IMR-90 (cell line): ENCODE measurements around the gene NPAS3.

Experiments
- CTCF ChIP-seq: conservative IDR thresholded peaks from 2 replicates; pipeline ENCODE4 v1.5.1; 2012; ENCODE audit warnings: mild to moderate bottlenecking, low read depth, low read length, improper control_type of control experiment
- MAZ ChIP-seq: IDR thresholded peaks from 2 replicates; pipeline ENCODE4 v1.6.1; 2012; ENCODE audit warnings: low read depth, mild to moderate bottlenecking, low read length, improper control_type of control experiment, moderate library complexity, borderline replicate concordance
- POLR2A ChIP-seq: IDR thresholded peaks from 2 replicates; pipeline ENCODE4 v1.6.1; 2012; ENCODE audit warnings: mild to moderate bottlenecking, low read depth, low read length
- SMC3 ChIP-seq: fragments of 150-350 bp; IDR thresholded peaks from 2 replicates; pipeline ENCODE4 v1.6.1; 2016; ENCODE audit warnings: low read depth, mild to moderate bottlenecking, antibody characterized with exemption, low read length, moderate library complexity
- TF ChIP-seq, protein P1 (sequence below): fragments of 150-350 bp; IDR thresholded peaks from 2 replicates; pipeline ENCODE4 v1.6.1; 2017; ENCODE audit warnings: mild to moderate bottlenecking, antibody characterized with exemption, low read length, low read depth

GRCh38 chr14:33377596-33378390 is 439.1 kb downstream of the NPAS3 start:
- TF ChIP-seq POLR2A, result no peak
- no peak for TF ChIP-seq CTCF
- TF ChIP-seq, protein P1, sequence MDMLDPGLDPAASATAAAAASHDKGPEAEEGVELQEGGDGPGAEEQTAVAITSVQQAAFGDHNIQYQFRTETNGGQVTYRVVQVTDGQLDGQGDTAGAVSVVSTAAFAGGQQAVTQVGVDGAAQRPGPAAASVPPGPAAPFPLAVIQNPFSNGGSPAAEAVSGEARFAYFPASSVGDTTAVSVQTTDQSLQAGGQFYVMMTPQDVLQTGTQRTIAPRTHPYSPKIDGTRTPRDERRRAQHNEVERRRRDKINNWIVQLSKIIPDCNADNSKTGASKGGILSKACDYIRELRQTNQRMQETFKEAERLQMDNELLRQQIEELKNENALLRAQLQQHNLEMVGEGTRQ, result no peak
- no peak for TF ChIP-seq SMC3
- TF ChIP-seq MAZ, result no peak
